T-cell (primary cell): ENCODE data around the gene HOXD13. TPM values are rescaled to one million over a fixed set of nuclear protein-coding genes. Genes with fewer than 3 reads are reported as not detected.

Experiments
- ATAC-seq, 4 experiments: fragments of 200-7000 bp in 3 of 4; fragments of 150-1000 bp in 1 of 4; cut with Tn5 transposase; replicated peaks in 1 of 4; 1 replicate in 3 of 4; 2 replicates in 1 of 4; pipeline ENCODE4 v1.10.0; 2021; ENCODE audit warnings: moderate library complexity in 3 of 4, mild to moderate bottlenecking in 2 of 4, moderate number of reproducible peaks in 1 of 4
- CTCF ChIA-PET, 2 donors: fragments of 300-600 bp; sonication (Branson Sonifier 250); formaldehyde crosslinking; loops; one replicate each; lab custom pipeline; 2022; ENCODE audit warnings: antibody characterized with exemption in 2 of 2; lab: Charles Lee
- POLR2A ChIA-PET, 2 donors: fragments of 300-600 bp; sonication (Branson Sonifier 250); formaldehyde crosslinking; loops; one replicate each; lab custom pipeline; 2022; ENCODE audit warnings: antibody characterized with exemption in 2 of 2; lab: Charles Lee
- DNase-seq, 35 experiments: peaks; one replicate each; pipeline versions ENCODE4 v3.0.0 to v3.0.0-alpha.2; 2013 to 2023
- H3K27ac ChIP-seq: one replicate; pipeline ENCODE4 v1.5.1; 2013; ENCODE audit warnings: low read length
- H3K27me3 ChIP-seq, 2 experiments: replicated peaks in 1 of 2; 1 replicate in 1 of 2; 2 replicates in 1 of 2; pipeline versions ENCODE4 v1.6.1 to v1.7.0; 2013; ENCODE audit warnings: low read length in 1 of 2, mixed read lengths in 1 of 2; ENCODE audit not compliant: control insufficient read depth in 2 of 2, insufficient read depth in 2 of 2; ENCODE audit errors: extremely low read depth in 1 of 2
- H3K36me3 ChIP-seq, 2 donors: 1 replicate in 1 of 2; 2 replicates in 1 of 2; pipeline versions ENCODE4 v1.6.1 to v1.7.0; 2013; ENCODE audit warnings: low read length in 1 of 2; ENCODE audit not compliant: control insufficient read depth in 2 of 2, insufficient read depth in 1 of 2; ENCODE audit errors: extremely low read depth in 1 of 2
- H3K4me1 ChIP-seq, 2 experiments: 1 replicate in 1 of 2; 2 replicates in 1 of 2; pipeline versions ENCODE4 v1.6.1 to v1.7.0; 2013; ENCODE audit warnings: low read length in 2 of 2, mixed read lengths in 1 of 2; ENCODE audit not compliant: insufficient read depth in 2 of 2, control insufficient read depth in 1 of 2; ENCODE audit errors: extremely low read depth in 1 of 2
- H3K4me3 ChIP-seq, 2 donors: 1 replicate in 1 of 2; 2 replicates in 1 of 2; pipeline versions ENCODE4 v1.5.1 to v1.7.0; 2013; ENCODE audit warnings: mild to moderate bottlenecking in 2 of 2, low read length in 1 of 2, moderate library complexity in 1 of 2; ENCODE audit not compliant: control insufficient read depth in 1 of 2; ENCODE audit errors: extremely low read depth in 1 of 2
- H3K9me3 ChIP-seq: 2 replicates; pipeline ENCODE4 v1.7.0; 2013
- H3K27ac Mint-ChIP-seq, 2 donors: one replicate each; pipeline ENCODE4 v1.8.0; 2020 to 2021; ENCODE audit warnings: mild to moderate bottlenecking in 2 of 2, mixed read lengths in 2 of 2
- H3K27me3 Mint-ChIP-seq, 2 donors: one replicate each; pipeline ENCODE4 v1.8.0; 2021 to 2022; ENCODE audit warnings: mixed read lengths in 2 of 2
- H3K36me3 Mint-ChIP-seq: one replicate; pipeline ENCODE4 v1.8.0; 2021; ENCODE audit warnings: mixed read lengths
- H3K4me1 Mint-ChIP-seq, 3 donors: one replicate each; pipeline ENCODE4 v1.8.0; 2020 to 2022; ENCODE audit warnings: mixed read lengths in 3 of 3, mild to moderate bottlenecking in 1 of 3
- H3K4me3 Mint-ChIP-seq, 3 donors: one replicate each; pipeline ENCODE4 v1.8.0; 2020 to 2022; ENCODE audit warnings: mild to moderate bottlenecking in 3 of 3, mixed read lengths in 3 of 3, moderate library complexity in 3 of 3
- H3K9me3 Mint-ChIP-seq, 3 donors: one replicate each; pipeline ENCODE4 v1.8.0; 2020 to 2022; ENCODE audit warnings: mixed read lengths in 3 of 3
- WGBS: methylation state at CpG from one replicate; pipeline ENCODE4 v1.1.5; 2013; ENCODE audit warnings: missing lambda C conversion rate; ENCODE audit not compliant: insufficient coverage; 5-methylcytosine and 5-hydroxymethylcytosine counted together
- total RNA-seq, 35 experiments: library from RNA in 6 of 35; stranded (reverse) in 6 of 35; fragments of 120-200 nt in 1 of 35; gene quantifications; one replicate each; pipeline versions ENCODE4 v1.2.1 to v1.2.4 and lab custom pipeline; 2013 to 2026

Gene HOXD13
- total RNA-seq, 5 donors from 2014 or later (not counting 1 experiment from before 2014, with no cell fraction given), result not detected

DNA sequence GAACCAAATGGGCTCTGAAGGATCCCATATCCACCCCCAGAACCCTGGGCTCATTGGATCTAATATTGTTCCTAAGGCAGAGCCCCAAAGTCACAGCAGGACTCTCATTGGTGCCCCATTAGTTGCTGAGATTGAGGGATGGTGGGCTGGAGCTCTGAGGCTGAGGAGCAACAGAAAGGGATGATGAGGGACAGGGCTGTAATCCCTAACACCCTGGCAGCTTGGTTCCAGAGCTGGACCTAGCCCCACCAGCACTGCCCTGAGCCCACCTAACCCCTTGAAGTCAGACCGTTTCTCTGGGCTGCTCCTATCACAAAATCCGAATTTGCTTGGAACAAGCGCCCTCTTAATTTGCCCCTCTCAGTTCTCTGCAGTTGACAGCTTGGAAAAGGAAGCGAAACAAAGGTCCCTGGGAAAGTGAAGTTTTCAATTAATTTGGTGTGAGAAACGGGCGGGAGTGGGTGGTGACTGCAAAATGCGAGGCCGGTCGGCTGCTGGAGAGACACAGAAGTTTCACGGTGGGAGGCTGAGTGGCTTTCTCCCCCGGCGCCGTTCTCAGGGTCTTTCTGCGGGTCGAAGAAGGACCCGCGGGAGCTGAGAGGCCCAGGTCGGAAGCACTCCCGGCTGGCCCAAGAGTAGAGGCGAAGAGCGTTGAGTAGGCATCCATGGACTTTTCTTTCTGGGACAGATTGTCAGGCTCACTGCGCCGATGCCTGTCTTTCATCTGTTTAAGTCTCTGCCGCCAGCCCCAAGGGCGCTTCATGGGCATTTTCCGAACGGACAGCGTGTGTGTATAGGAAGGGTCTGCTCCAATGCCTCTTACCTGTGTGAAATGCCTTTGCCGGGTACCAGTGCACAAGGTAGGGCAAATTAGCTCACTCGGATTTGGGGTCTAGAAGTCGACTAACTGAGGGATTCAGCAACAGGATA lies 927 bp upstream of the HOXD13 start:
- peaks cover 84 to 92% of the 10 kb centered on the region in 2 donors for H3K27me3 Mint-ChIP-seq
- peaks cover 3 to 4% (median 4%) of the 10 kb centered on the region in 3 donors for H3K9me3 Mint-ChIP-seq
- WGBS, result 7% methylated on average over 28 of the region's 31 CpGs
- no peaks in the 10 kb centered on the region for H3K36me3 Mint-ChIP-seq
- H3K27ac ChIP-seq, result no peak overlapping the region
- H3K4me1 Mint-ChIP-seq, result peaks cover 26 to 28% (median 26%) of the 10 kb centered on the region in 3 donors
- H3K4me3 Mint-ChIP-seq, result peak overlapping the region; percentile 11 to 68 (median 14)
- ChIA-PET POLR2A (no interaction called here), CTCF (interaction anchor here (0.6 kb wide), 2 partner anchors 381 to 497 kb away, joined by 3 to 5 read pairs; no protein-coding TSS in a partner anchor)
- no peaks in the 10 kb centered on the region for H3K36me3 ChIP-seq
- peaks cover 2% of the 10 kb centered on the region for H3K9me3 ChIP-seq
- no peak overlapping the region for H3K4me3 ChIP-seq
- DNase-seq (peak in 2 of 35 experiments; percentile 9 to 12), ATAC-seq (no peak)
- H3K4me1 ChIP-seq, result peaks cover 0 to 23% of the 10 kb centered on the region in 2 experiments
- peaks cover 43 to 66% of the 10 kb centered on the region in 2 experiments for H3K27me3 ChIP-seq
- peak overlapping the region in 1 of 2 donors; percentile 2 for H3K27ac Mint-ChIP-seq

DNA sequence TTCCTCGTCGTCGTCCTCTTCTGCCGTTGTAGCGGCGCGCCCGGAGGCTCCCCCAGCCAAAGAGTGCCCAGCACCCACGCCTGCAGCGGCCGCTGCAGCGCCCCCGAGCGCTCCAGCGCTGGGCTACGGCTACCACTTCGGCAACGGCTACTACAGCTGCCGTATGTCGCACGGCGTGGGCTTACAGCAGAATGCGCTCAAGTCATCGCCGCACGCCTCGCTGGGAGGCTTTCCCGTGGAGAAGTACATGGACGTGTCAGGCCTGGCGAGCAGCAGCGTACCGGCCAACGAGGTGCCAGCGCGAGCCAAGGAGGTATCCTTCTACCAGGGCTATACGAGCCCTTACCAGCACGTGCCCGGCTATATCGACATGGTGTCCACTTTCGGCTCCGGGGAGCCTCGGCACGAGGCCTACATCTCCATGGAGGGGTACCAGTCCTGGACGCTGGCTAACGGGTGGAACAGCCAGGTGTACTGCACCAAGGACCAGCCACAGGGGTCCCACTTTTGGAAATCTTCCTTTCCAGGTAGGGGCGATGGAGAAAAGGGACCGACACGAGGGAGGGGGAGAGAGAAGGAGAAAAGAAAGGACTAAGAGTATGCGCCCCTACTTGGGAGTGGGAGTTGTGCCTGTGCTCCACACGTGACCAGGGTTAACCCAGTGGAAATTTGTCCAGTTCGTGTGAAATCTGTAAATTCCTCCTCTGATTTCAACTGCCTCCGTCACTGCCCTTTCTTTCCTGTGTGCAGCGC lies 800 bp downstream of the HOXD13 start:
- H3K27me3 ChIP-seq, result peaks cover 38 to 67% of the 10 kb centered on the region in 2 experiments
- H3K4me3 Mint-ChIP-seq, result peak overlapping the region in 1 of 3 donors; percentile 62
- no peaks in the 10 kb centered on the region for H3K36me3 Mint-ChIP-seq
- H3K9me3 ChIP-seq, result no peaks in the 10 kb centered on the region
- H3K27me3 Mint-ChIP-seq, result peaks cover 83 to 92% of the 10 kb centered on the region in 2 donors
- no peak overlapping the region for H3K27ac ChIP-seq
- ATAC-seq, result peak in 1 of 4 experiments; percentile 14
- peaks cover 8 to 31% of the 10 kb centered on the region in 2 experiments for H3K4me1 ChIP-seq
- peak overlapping the region in 1 of 2 donors; percentile 39 for H3K4me3 ChIP-seq
- H3K27ac Mint-ChIP-seq, result peak overlapping the region in 1 of 2 donors; percentile 71
- peak in 2 of 35 experiments; percentile 12 to 24 for DNase-seq
- H3K9me3 Mint-ChIP-seq, result peaks cover 0 to 3% (median 0%) of the 10 kb centered on the region in 3 donors
- 7% methylated on average over 49 of the region's 53 CpGs for WGBS
- ChIA-PET POLR2A (no interaction called here), CTCF (no interaction called here)
- no peaks in the 10 kb centered on the region for H3K36me3 ChIP-seq
- H3K4me1 Mint-ChIP-seq, result peaks cover 36 to 38% (median 37%) of the 10 kb centered on the region in 3 donors

DNA sequence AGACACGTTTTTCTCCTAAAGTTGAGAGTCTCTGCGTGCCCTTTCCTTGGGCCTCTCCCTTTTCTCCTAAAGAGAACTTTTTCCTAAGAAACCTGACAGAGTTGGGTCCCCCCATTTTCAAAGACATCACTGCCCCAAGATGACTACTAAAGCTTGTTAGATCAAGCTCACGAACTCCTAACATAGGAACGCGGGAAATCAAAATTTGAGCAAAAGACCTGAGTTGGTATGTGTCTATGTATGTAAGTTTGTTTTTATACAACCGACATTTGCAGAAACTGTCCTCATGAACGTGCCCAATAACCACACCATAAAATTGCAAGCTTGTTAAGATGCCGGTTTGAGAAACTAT lies 1.4 kb downstream of the HOXD13 start:
- peak overlapping the region in 1 of 3 donors; percentile 62 for H3K4me3 Mint-ChIP-seq
- H3K4me3 ChIP-seq, result no peak overlapping the region
- ChIA-PET POLR2A (interaction anchor here in 1 of 2 donors (0.7 kb wide), 1 partner anchor 37 kb away, joined by 3 read pairs; no protein-coding TSS in a partner anchor), CTCF (interaction anchor here in 1 of 2 donors (0.6 kb wide), 1 partner anchor 17 kb away, joined by 3 read pairs; no protein-coding TSS in a partner anchor)
- no peaks in the 10 kb centered on the region for H3K36me3 ChIP-seq
- 10% methylated on average over 2 of the region's 8 CpGs for WGBS
- ATAC-seq (no peak), DNase-seq (no peak)
- peak overlapping the region in 1 of 2 donors; percentile 71 for H3K27ac Mint-ChIP-seq
- peaks cover 0 to 3% (median 0%) of the 10 kb centered on the region in 3 donors for H3K9me3 Mint-ChIP-seq
- peaks cover 83 to 91% of the 10 kb centered on the region in 2 donors for H3K27me3 Mint-ChIP-seq
- H3K27ac ChIP-seq, result no peak overlapping the region
- H3K4me1 Mint-ChIP-seq, result peaks cover 34 to 37% (median 34%) of the 10 kb centered on the region in 3 donors
- peaks cover 8 to 27% of the 10 kb centered on the region in 2 experiments for H3K4me1 ChIP-seq
- H3K27me3 ChIP-seq, result peaks cover 34 to 67% of the 10 kb centered on the region in 2 experiments
- H3K9me3 ChIP-seq, result no peaks in the 10 kb centered on the region
- H3K36me3 Mint-ChIP-seq, result no peaks in the 10 kb centered on the region

DNA sequence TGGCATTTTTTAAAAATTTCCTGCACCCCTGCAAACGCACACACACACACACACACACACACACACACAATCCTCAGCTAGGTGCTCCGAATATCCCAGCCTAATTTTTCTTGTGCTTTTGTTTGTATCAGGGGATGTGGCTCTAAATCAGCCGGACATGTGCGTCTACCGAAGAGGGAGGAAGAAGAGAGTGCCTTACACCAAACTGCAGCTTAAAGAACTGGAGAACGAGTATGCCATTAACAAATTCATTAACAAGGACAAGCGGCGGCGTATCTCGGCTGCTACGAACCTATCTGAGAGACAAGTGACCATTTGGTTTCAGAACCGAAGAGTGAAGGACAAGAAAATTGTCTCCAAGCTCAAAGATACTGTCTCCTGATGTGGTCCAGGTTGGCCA lies 1.8 kb downstream of the HOXD13 start:
- Mint-ChIP-seq H3K27me3 (peaks cover 86 to 91% of the 10 kb centered on the region in 2 donors), H3K9me3 (peaks cover 0 to 3% (median 0%) of the 10 kb centered on the region in 3 donors), H3K36me3 (no peaks in the 10 kb centered on the region), H3K4me3 (peak overlapping the region in 1 of 3 donors; percentile 62), H3K27ac (peak overlapping the region in 1 of 2 donors; percentile 71), H3K4me1 (peaks cover 34 to 37% (median 34%) of the 10 kb centered on the region in 3 donors)
- no peak overlapping the region for H3K4me3 ChIP-seq
- ChIA-PET POLR2A (interaction anchor here in 1 of 2 donors (0.7 kb wide), 1 partner anchor 37 kb away, joined by 3 read pairs; no protein-coding TSS in a partner anchor), CTCF (interaction anchor here in 1 of 2 donors (0.6 kb wide), 1 partner anchor 17 kb away, joined by 3 read pairs; no protein-coding TSS in a partner anchor)
- no peaks in the 10 kb centered on the region for H3K9me3 ChIP-seq
- H3K27ac ChIP-seq, result no peak overlapping the region
- 19% methylated on average over 6 of the region's 12 CpGs for WGBS
- peaks cover 8 to 27% of the 10 kb centered on the region in 2 experiments for H3K4me1 ChIP-seq
- ATAC-seq, result no peak
- DNase-seq, result peak in 1 of 35 experiments; percentile 4
- H3K27me3 ChIP-seq, result peaks cover 30 to 72% of the 10 kb centered on the region in 2 experiments
- no peaks in the 10 kb centered on the region for H3K36me3 ChIP-seq

DNA sequence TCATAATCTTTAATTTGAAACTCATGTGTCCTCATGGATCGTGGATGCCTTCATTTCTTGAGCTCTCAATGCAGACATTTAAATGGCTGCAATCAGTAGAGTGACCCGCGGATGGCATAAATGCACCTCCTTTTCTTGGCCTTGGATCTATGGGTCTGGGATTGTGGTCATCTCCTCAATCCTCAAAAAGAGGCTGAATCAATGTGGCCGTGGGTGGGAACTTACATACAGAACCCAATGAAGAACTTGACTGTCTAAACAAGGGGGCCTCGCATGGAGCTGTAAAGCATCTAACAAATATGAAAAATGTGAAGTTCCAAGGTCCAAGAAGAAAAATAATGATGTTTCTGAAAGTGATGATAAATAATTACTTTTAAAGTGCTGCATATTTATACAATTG lies 2.9 kb downstream of the HOXD13 start:
- ATAC-seq (no peak), DNase-seq (no peak)
- Mint-ChIP-seq H3K27me3 (peaks cover 82 to 88% of the 10 kb centered on the region in 2 donors), H3K9me3 (peaks cover 0 to 3% (median 0%) of the 10 kb centered on the region in 3 donors), H3K36me3 (no peaks in the 10 kb centered on the region), H3K27ac (no peak overlapping the region), H3K4me3 (no peak overlapping the region), H3K4me1 (peaks cover 34 to 37% (median 34%) of the 10 kb centered on the region in 3 donors)
- 28% methylated on average over 4 of the region's 5 CpGs for WGBS
- H3K9me3 ChIP-seq, result no peaks in the 10 kb centered on the region
- H3K4me3 ChIP-seq, result no peak overlapping the region
- ChIA-PET POLR2A (interaction anchor here in 1 of 2 donors (0.6 kb wide), 1 partner anchor 1455 kb away, joined by 4 read pairs; no protein-coding TSS in a partner anchor), CTCF (interaction anchor here (0.7 to 4.1 kb wide), 6 partner anchors 32 to 1395 kb away, joined by 3 to 46 read pairs (median 4); no protein-coding TSS in a partner anchor)
- peaks cover 25 to 78% of the 10 kb centered on the region in 2 experiments for H3K27me3 ChIP-seq
- peaks cover 8 to 27% of the 10 kb centered on the region in 2 experiments for H3K4me1 ChIP-seq
- no peaks in the 10 kb centered on the region for H3K36me3 ChIP-seq
- H3K27ac ChIP-seq, result no peak overlapping the region
